NCI-H345 treated with DMSO at 0.1 percent for 48 hours (cell line): Measurements from ENCODE around the gene RAET1G.
"Not testable (repeated sequence)": the region's sequence is repeated elsewhere in the genome, so short reads cannot be mapped to it uniquely, and the experiment has no call there.

ENCODE experiments used
- DNase-seq: peaks from one replicate; lab custom pipeline; 2025; ENCODE audit not compliant: unreplicated experiment; lab: John Stamatoyannopoulos, UW

The RAET1G gene

GRCh38 chr6:149897855-149898744 lies 24.8 kb downstream of the RAET1G start, which contains the start of gene RAET1E:
RAET1E (minus strand) TSS chr6:149898113; CDS start chr6:149890901, 7,212 bp downstream.
- no peak for DNase-seq

GRCh38 chr6:149897015-149897697 lies 25.8 kb downstream of the RAET1G start:
- DNase-seq = no peak

DNA sequence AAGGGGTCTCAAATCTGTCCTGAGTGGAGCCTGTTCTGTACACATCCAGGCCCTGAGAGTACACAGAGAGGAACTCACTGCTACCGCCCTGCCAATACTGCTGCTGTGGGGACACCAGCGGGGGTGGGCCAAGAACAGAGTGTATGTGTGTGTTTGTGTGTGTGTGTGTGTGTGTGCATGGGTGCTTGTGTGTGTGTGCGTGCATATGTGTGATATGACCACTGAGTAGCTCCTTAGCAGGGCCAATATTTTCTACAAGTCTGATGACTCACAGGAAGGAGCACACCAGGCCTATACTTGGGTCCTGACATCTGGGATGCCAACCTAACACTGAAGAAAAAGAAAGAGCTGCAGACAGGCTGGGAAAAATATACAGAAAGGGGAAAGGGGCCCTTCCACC lies 26.4 kb downstream of the RAET1G start:
- DNase-seq = no peak

DNA sequence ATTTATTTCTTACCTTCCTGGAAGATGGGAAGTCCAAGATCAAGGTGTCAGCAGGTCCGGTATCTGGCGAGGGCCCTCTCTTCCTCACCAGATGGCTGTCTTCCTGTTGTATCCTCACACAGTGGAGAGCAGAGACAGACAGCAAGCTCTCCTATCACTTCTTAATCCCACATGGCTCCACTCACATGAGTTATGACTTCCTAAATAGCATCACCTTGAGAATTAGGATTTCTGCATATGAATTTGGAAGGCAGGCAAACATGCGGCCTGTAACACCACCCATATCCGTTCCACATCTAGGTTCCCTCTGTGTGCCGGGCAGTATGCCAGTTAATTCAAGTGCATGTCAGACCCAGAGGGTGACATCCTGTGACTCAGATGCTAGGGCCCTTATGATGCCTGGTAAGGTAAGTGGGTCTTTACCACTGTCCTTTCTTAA lies 27.1 kb downstream of the RAET1G start:
- peak; percentile 80 for DNase-seq

DNA sequence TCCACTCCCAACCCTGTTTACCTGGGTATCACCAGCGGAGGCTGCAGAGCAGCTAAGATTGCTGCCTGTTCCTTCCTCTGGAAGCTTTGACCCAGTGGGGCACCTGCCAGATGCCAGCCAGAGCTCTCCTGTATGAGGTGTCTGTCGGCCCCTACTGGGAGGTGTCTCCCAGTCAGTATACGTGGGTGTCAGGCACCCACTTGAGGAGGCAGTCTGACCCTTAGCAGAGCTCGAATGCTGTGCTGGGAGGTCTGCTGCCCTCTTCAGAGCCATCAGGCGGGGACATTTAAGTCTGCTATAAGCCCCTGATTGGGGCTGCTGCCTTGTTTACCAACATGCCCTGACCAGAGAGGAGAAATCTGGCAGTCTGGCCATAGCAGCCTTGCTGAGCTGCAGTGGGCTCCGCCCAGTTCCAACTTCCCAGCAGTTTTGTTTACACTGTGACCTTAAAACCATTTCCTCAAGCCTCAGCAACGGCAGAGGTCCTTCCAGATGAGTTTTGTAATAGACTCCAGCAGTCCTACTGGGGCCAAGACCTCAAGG lies 27.8 kb downstream of the RAET1G start:
- DNase-seq = no peak

DNA sequence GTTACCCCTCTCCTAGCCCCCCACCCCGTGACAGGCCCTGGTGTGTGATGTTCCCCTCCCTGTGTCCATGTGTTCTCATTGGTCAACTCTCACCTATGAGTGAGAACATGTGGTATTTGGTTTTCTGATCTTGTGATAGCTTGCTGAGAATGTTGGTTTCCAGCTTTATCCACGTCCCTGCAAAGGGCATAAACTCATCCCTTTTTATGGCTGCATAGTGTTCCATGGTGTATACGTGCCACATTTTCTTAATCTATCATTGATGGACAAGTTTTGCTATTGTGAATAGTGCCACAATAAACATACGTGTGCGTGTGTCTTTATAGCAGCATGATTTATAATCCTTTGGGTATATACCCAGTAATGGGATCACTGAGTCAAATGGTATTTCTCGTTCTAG lies 31.1 kb downstream of the RAET1G start:
- not testable (repeated sequence) for DNase-seq

DNA sequence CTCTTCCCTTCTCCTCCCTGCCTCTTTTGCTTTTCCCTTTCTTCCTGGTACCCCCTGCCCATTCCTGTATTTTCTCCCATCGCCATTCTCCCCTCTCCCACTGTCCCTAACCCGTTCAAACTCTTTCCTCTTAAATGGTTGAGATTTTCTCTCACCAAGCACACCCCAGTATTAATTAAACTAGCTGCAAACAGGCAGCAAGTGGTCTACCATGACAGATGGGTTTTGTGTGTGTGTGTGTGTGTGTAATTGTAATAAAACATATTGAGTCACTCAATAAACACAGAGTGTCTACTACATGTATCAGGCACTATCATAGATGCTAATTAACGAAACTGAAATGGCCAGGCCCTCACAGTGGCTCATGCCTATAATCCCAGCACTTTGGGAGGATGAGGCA lies 31.7 kb downstream of the RAET1G start:
- DNase-seq = no peak

GRCh38 chr6:149890629-149891045 lies 32.3 kb downstream of the RAET1G start:
- no peak for DNase-seq

DNA sequence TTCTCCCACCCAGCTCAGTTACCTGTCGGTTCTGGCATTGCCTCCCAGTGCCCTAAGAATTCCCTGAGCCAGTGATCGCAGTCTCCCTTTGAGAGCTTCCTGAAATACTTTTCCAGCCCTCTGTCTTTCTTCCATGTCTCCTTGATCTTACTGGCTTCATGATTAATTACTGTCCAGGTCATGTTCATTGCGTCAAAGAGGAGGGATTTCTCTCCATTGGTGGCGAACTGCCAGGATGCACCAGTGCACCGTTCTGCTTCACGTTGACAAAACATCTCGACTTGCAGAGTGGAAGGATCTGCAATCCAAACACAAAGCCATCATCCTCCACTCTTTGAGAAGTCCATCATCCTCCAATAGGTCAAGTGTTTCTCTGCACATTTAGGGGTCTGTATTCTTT lies 33.6 kb downstream of the RAET1G start:
- DNase-seq = no peak

DNA sequence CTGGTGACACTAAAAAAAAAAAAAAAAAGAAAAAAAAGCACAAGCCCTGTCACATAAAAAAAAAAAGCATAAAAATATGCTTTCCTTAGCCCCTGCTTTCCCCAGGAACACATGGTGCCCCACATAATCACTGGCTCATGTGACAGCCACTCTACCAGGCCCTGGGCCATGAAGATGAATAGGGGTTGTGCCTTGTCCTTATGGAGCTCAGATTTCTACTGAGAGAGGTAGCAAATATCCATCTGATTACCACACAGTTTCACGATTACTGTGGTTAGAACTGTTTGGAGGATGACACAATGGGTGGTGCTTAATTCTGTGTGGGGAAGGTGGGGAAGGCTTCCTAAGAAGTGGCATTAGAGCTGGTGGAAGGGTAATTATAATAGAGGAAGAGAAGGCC lies 34.3 kb downstream of the RAET1G start:
- no peak for DNase-seq

GRCh38 chr6:149888093-149888492 lies 34.8 kb downstream of the RAET1G start:
- DNase-seq = no peak

- DNase-seq = no peak
Observed at GRCh38 chr6:149887343-149887742, 35.6 kb downstream of the RAET1G start.

- DNase-seq = no peak
Observed at GRCh38 chr6:149885888-149886287, 37.0 kb downstream of the RAET1G start.

GRCh38 chr6:149884617-149885016 lies 38.3 kb downstream of the RAET1G start:
- DNase-seq = no peak

DNA sequence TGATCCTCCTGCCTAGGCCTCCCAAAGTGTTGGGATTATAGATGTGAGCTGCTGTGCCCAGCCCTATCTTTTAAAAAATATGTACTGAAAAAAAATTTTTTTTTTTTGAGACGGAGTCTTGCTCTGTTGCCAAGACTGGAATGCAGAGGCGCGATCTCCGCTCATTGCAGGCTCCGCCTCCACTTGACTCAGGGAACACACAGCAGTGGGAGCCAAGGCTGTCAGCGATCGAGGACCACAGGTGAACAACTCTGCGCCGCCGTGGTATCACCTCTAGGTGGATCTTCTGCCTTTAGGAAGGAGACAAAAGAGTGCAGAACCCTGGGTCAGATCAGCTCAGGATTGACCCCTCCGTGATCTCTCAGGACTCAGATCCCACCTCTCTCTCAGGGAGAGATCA lies 38.7 kb downstream of the RAET1G start:
- no peak for DNase-seq

GRCh38 chr6:149881860-149882259 lies 41.1 kb downstream of the RAET1G start:
- no peak for DNase-seq

- DNase-seq = no peak
Observed at GRCh38 chr6:149881066-149881766, 41.7 kb downstream of the RAET1G start.

GRCh38 chr6:149877659-149878058 lies 45.3 kb downstream of the RAET1G start:
- DNase-seq = no peak

DNA sequence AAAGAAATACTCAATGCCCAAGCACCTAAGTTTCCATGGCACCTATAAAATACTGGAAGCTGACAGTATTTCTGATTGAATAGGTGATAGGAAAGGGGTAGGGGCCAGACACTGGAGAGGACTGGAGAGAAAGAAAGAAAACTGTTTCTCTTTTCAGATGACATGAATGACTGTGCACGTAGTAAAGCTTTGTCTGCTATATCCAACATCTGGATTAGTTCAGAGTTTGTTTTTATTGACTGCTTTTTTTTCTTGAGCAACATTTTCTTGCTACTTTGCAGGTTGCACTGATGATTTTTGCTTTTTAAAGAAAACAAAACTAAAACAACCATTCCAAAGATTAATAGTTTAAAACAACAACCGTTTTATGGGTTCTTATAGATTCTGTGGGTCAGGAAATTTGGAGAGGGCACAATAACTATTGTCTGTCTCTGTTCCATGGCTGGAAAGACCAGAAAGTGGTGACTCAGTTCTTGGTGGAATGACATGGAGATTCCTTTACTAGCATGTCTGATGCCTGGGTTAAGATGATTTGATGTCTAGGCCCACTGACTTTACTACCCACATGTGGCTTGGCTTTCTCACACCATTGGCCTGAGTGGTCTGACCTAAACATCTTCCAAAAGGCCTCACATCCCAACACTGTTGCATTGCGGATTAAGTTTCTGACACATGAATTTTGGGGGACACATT lies 46.5 kb downstream of the RAET1G start:
- no peak for DNase-seq

- DNase-seq = no peak
Observed at GRCh38 chr6:149872233-149872632, 50.7 kb downstream of the RAET1G start.

DNA sequence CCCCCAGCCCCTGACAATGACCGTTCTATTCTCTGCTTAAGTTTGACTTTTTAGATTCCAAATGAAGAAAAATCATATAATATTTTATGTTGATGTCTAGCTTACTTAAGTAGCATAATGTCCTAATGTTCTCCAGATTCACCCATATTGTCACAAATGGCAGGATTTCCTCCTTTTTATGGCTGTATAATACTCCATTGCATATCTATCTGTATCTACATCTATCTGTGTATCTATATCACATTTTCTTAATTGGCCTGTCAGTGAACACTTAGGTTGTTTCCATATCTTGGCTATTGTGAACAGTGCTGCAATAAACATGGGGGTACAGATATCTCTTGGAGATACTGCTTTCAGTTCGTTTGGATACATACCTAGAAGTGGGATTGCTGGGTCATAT lies 51.7 kb downstream of the RAET1G start:
- DNase-seq = no peak
